DND-41 (cell line): ENCODE data around the gene PEX14.

Experiments used
- EZH2 ChIP-seq: IDR thresholded peaks from 3 replicates; pipeline ENCODE4 v1.6.1; 2012; ENCODE audit warnings: borderline replicate concordance, low read depth, mild to moderate bottlenecking, moderate library complexity, low read length, inconsistent platforms; ENCODE audit not compliant: severe bottlenecking
- TF ChIP-seq, protein P1 (sequence below): IDR thresholded peaks from 2 replicates; pipeline ENCODE4 v1.5.1; 2012; ENCODE audit warnings: borderline replicate concordance, low read length, moderate library complexity, mild to moderate bottlenecking; ENCODE audit not compliant: poor library complexity, severe bottlenecking; ENCODE audit errors: extremely low read depth

DNA sequence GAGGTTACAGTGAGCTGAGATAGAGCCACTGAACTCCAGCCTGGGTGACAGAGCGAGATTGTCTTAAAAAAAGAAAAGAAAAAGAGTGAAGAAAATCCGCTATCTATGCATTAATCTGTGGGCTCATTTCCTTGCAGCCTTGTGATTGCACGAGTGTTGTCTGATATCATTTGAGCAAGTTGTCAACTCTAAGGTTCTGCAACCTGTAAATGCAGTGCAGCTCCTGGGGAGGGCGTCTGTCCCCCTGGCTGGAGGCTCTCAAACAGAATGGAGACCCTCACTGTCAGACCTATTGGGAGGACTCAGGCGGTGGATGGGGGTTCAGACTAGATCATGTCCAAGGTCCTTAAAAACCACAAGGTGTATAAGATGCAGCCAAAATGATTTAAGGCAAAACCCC is 18.7 kb upstream of the PEX14 start:
- TF ChIP-seq, protein P1, sequence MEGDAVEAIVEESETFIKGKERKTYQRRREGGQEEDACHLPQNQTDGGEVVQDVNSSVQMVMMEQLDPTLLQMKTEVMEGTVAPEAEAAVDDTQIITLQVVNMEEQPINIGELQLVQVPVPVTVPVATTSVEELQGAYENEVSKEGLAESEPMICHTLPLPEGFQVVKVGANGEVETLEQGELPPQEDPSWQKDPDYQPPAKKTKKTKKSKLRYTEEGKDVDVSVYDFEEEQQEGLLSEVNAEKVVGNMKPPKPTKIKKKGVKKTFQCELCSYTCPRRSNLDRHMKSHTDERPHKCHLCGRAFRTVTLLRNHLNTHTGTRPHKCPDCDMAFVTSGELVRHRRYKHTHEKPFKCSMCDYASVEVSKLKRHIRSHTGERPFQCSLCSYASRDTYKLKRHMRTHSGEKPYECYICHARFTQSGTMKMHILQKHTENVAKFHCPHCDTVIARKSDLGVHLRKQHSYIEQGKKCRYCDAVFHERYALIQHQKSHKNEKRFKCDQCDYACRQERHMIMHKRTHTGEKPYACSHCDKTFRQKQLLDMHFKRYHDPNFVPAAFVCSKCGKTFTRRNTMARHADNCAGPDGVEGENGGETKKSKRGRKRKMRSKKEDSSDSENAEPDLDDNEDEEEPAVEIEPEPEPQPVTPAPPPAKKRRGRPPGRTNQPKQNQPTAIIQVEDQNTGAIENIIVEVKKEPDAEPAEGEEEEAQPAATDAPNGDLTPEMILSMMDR: no peak
- TF ChIP-seq EZH2: no peak
